Fibroblast of lung (primary cell): ENCODE results near the gene MRPL51. TPM values are rescaled to one million over a fixed set of nuclear protein-coding genes. Genes with fewer than 3 reads are reported as not detected.
"Not testable (repeated sequence)": the region's sequence is repeated elsewhere in the genome, so short reads cannot be mapped to it uniquely, and the experiment has no call there.

Experiments used
- DNase-seq, 2 donors: peaks; one replicate each; pipeline versions ENCODE4 v3.0.0 to v3.0.0-alpha.2; 2010; ENCODE audit warnings: low read depth in 2 of 2
- H2AFZ ChIP-seq: 2 replicates; pipeline ENCODE4 v1.5.1; 2012; ENCODE audit warnings: low read length, control low read depth, inconsistent platforms
- H3K27ac ChIP-seq: 2 replicates; pipeline ENCODE4 v1.5.1; 2011; ENCODE audit warnings: low read length, control low read depth; ENCODE audit not compliant: insufficient read depth
- H3K27me3 ChIP-seq: 2 replicates; pipeline ENCODE4 v1.5.1; 2011; ENCODE audit warnings: mild to moderate bottlenecking, low read length; ENCODE audit not compliant: control insufficient read depth, insufficient read depth
- H3K36me3 ChIP-seq: 2 replicates; pipeline ENCODE4 v1.5.1; 2011; ENCODE audit warnings: low read length; ENCODE audit not compliant: control insufficient read depth, insufficient read depth
- H3K4me1 ChIP-seq: 2 replicates; pipeline ENCODE4 v1.5.1; 2011; ENCODE audit warnings: low read length; ENCODE audit not compliant: control insufficient read depth, insufficient read depth; ENCODE audit errors: extremely low read depth
- H3K4me2 ChIP-seq: 2 replicates; pipeline ENCODE4 v1.5.1; 2011; ENCODE audit warnings: low read length, control low read depth; ENCODE audit not compliant: insufficient read depth; ENCODE audit errors: extremely low read depth
- H3K4me3 ChIP-seq, 4 experiments: fragments of 200-600 bp in 1 of 4; sonication (generic) in 1 of 4; replicated peaks in 1 of 4; 2 replicates each; pipeline ENCODE4 v1.5.1; 2011 to 2016; ENCODE audit warnings: low read length in 4 of 4, low read depth in 3 of 4, mild to moderate bottlenecking in 3 of 4, control low read depth in 2 of 4, inconsistent platforms in 1 of 4, mixed read lengths in 1 of 4; ENCODE audit not compliant: insufficient read depth in 1 of 4; ENCODE audit errors: control extremely low read depth in 1 of 4
- H3K79me2 ChIP-seq: 2 replicates; pipeline ENCODE4 v1.5.1; 2012; ENCODE audit warnings: mild to moderate bottlenecking, low read length, inconsistent platforms; ENCODE audit not compliant: control insufficient read depth, insufficient read depth
- H3K9ac ChIP-seq: 2 replicates; pipeline ENCODE4 v1.5.1; 2011; ENCODE audit warnings: mild to moderate bottlenecking, low read length, control low read depth; ENCODE audit not compliant: insufficient read depth
- H3K9me3 ChIP-seq: 2 replicates; pipeline ENCODE4 v1.5.1; 2012; ENCODE audit warnings: low read depth, low read length; ENCODE audit not compliant: control insufficient read depth, insufficient read depth
- H4K20me1 ChIP-seq: 2 replicates; pipeline ENCODE4 v1.5.1; 2011; ENCODE audit warnings: low read length; ENCODE audit not compliant: control insufficient read depth, insufficient read depth; ENCODE audit errors: extremely low read depth
- CTCF ChIP-seq, 2 donors: IDR thresholded peaks in 1 of 2; conservative IDR thresholded peaks in 1 of 2; 1 replicate in 1 of 2; 2 replicates in 1 of 2; pipeline ENCODE4 v1.5.1; 2011 to 2012; ENCODE audit warnings: low read length in 2 of 2, control low read depth in 1 of 2, inconsistent platforms in 1 of 2, low read depth in 1 of 2, mild to moderate bottlenecking in 1 of 2
- EZH2 ChIP-seq: IDR thresholded peaks from 2 replicates; pipeline ENCODE4 v1.5.1; 2012; ENCODE audit warnings: low read length, control low read depth, mild to moderate bottlenecking; ENCODE audit errors: missing control alignments
- polyA plus RNA-seq, 2 donors: library from polyadenylated mRNA; depleted of rRNA in 1 of 2; stranded (reverse) in 1 of 2; unstranded in 1 of 2; fragments of >200 nt; gene quantifications; 2 replicates each; pipeline ENCODE4 v1.2.1, GENCODE V29; 2011 to 2012; ENCODE audit warnings: missing spikeins in 1 of 2
- total RNA-seq: library from RNA; depleted of rRNA; stranded (reverse); fragments of >200 nt; gene quantifications from 2 replicates; pipeline ENCODE4 v1.2.1, GENCODE V29; 2014

MRPL51 gene
- total and polyA plus RNA-seq, 2 donors (not counting 1 experiment from before 2014, with no cell fraction given): 118 to 120 TPM

DNA sequence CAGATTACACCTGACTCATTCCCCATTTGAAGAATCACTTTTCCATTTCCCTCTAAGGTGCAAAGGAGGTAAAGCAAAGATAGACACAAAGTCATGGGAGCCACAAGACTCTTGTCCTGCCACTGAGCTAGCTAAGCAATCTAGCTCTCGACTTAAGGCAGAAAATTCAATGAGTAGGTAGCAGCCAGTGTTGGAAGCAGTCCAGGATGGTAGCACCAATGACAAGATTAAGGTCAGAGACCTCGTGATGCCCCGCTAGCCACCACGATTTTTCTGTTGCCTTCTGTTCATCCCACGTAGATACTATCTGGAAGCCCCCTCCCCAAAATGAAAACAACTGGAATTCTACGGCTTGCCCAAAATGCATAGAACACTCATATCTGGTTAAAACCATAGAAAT lies 24.0 kb downstream of the MRPL51 start:
- Histone ChIP-seq H3K9ac (no peak overlapping the region), H3K9me3 (no peaks in the 10 kb centered on the region), H3K4me2 (peak overlapping the region; percentile 94), H4K20me1 (no peaks in the 10 kb centered on the region), H3K27ac (no peak overlapping the region), H3K27me3 (no peaks in the 10 kb centered on the region), H3K79me2 (peaks cover 17% of the 10 kb centered on the region), H2AFZ (no peak overlapping the region), H3K4me1 (peaks cover 11% of the 10 kb centered on the region), H3K36me3 (peaks cover 10% of the 10 kb centered on the region), H3K4me3 (peak overlapping the region; percentile 24 to 83 (median 81))
- TF ChIP-seq EZH2: no peak
- TF ChIP-seq CTCF (conservative IDR thresholded peaks at IDR 0.05 in 1 of 2, IDR thresholded peaks at IDR 0.05 in 1 of 2; ENCODE audit: low read depth in 1 of 2, low read length in 2 of 2): no peak
- DNase-seq: no peak

GRCh38 chr12:6468283-6468575 lies 24.8 kb downstream of the MRPL51 start:
- Histone ChIP-seq H3K4me1 (peaks cover 11% of the 10 kb centered on the region), H3K27ac (no peak overlapping the region), H3K9ac (no peak overlapping the region), H3K4me3 (peak overlapping the region in 1 of 4 experiments; percentile 80), H3K27me3 (no peaks in the 10 kb centered on the region), H3K79me2 (peaks cover 17% of the 10 kb centered on the region), H3K36me3 (peaks cover 11% of the 10 kb centered on the region), H3K4me2 (peak overlapping the region; percentile 54), H3K9me3 (no peaks in the 10 kb centered on the region), H4K20me1 (no peaks in the 10 kb centered on the region), H2AFZ (no peak overlapping the region)
- DNase-seq: peak; percentile 33 to 34
- TF ChIP-seq CTCF (conservative IDR thresholded peaks at IDR 0.05 in 1 of 2, IDR thresholded peaks at IDR 0.05 in 1 of 2; ENCODE audit: low read depth in 1 of 2, low read length in 2 of 2) (no peak), EZH2 (no peak)

- not testable (repeated sequence) for H4K20me1 ChIP-seq, H3K4me3 ChIP-seq, H3K4me2 ChIP-seq, H3K9ac ChIP-seq, H2AFZ ChIP-seq, DNase-seq, H3K9me3 ChIP-seq, H3K27me3 ChIP-seq, H3K27ac ChIP-seq
- Histone ChIP-seq H3K79me2 (peaks cover 17% of the 10 kb centered on the region), H3K36me3 (peaks cover 16% of the 10 kb centered on the region), H3K4me1 (peaks cover 11% of the 10 kb centered on the region)
Observed at GRCh38 chr12:6467571-6468282, 25.3 kb downstream of the MRPL51 start.

DNA sequence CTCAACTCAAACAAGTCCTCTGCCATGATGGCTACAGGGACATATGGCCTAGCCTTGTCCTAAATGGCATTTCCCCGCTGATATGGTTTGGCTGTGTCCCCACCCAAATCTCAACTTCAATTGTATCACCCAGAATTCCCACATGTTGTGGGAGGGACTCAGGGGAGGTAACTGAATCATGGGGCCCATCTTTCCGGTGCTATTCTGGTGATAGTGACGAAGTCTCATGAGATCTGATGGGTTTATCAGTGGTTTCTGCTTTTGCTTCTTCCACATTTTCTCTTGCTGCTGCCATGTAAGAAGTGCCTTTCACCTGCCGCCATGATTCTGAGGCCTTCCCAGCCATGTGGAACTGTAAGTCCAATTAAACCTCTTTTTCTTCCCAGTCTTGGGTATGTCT lies 26.3 kb downstream of the MRPL51 start:
- not testable (repeated sequence) for DNase-seq, H3K9ac ChIP-seq, H3K27me3 ChIP-seq, H3K27ac ChIP-seq, H3K4me2 ChIP-seq, H3K4me3 ChIP-seq, H3K9me3 ChIP-seq, H4K20me1 ChIP-seq, H2AFZ ChIP-seq
- peaks cover 11% of the 10 kb centered on the region for H3K4me1 ChIP-seq
- H3K36me3 ChIP-seq: peaks cover 20% of the 10 kb centered on the region
- H3K79me2 ChIP-seq: peaks cover 17% of the 10 kb centered on the region
